ENCODE results near the gene AP1B1.

DNA sequence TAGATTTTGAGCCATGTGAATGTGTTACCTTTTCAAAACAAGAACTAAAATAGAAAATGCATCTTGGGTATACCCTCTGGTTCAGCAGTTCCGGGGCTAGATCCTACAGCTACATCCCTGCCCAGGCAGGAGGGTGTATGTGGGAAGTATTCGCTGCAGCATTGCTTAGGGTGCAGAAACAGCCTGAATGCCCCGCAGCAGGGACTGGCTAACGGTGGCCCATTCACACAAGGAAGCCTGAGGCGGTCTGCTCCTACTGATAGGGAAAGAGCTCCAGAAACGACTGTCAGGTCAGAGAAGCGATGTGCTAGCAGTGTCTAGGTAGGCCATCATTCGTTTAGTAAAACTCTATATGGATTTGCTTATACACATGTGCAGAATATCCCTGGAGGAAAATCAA, 63.0 kb downstream of the AP1B1 start:
- TF ChIP-seq POLR2A (IDR thresholded peaks at IDR 0.05) (no peak), EP300 (IDR thresholded peaks at IDR 0.05) (no peak)
- TF ChIP-seq, protein P1, sequence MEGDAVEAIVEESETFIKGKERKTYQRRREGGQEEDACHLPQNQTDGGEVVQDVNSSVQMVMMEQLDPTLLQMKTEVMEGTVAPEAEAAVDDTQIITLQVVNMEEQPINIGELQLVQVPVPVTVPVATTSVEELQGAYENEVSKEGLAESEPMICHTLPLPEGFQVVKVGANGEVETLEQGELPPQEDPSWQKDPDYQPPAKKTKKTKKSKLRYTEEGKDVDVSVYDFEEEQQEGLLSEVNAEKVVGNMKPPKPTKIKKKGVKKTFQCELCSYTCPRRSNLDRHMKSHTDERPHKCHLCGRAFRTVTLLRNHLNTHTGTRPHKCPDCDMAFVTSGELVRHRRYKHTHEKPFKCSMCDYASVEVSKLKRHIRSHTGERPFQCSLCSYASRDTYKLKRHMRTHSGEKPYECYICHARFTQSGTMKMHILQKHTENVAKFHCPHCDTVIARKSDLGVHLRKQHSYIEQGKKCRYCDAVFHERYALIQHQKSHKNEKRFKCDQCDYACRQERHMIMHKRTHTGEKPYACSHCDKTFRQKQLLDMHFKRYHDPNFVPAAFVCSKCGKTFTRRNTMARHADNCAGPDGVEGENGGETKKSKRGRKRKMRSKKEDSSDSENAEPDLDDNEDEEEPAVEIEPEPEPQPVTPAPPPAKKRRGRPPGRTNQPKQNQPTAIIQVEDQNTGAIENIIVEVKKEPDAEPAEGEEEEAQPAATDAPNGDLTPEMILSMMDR (IDR thresholded peaks at IDR 0.05), result no peak
